ENCODE results near the gene ITSN2. TPM values are rescaled to one million over a fixed set of nuclear protein-coding genes. Genes with fewer than 3 reads are reported as not detected.
A peak's percentile ranks its signal among the peaks of the same experiment; 100 is the strongest.
"Not testable (repeated sequence)": the region's sequence is repeated elsewhere in the genome, so short reads cannot be mapped to it uniquely, and the experiment has no call there.

Gene ITSN2
- total and polyA plus RNA-seq, 11 donors = 19.3 to 55.0 (median 37.4) TPM

- no peak overlapping the region for H3K4me3 ChIP-seq
- H3K27ac ChIP-seq = no peak overlapping the region
- TF ChIP-seq, protein P1, sequence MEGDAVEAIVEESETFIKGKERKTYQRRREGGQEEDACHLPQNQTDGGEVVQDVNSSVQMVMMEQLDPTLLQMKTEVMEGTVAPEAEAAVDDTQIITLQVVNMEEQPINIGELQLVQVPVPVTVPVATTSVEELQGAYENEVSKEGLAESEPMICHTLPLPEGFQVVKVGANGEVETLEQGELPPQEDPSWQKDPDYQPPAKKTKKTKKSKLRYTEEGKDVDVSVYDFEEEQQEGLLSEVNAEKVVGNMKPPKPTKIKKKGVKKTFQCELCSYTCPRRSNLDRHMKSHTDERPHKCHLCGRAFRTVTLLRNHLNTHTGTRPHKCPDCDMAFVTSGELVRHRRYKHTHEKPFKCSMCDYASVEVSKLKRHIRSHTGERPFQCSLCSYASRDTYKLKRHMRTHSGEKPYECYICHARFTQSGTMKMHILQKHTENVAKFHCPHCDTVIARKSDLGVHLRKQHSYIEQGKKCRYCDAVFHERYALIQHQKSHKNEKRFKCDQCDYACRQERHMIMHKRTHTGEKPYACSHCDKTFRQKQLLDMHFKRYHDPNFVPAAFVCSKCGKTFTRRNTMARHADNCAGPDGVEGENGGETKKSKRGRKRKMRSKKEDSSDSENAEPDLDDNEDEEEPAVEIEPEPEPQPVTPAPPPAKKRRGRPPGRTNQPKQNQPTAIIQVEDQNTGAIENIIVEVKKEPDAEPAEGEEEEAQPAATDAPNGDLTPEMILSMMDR (IDR thresholded peaks at IDR 0.05) = no peak
- no peak for TF ChIP-seq POLR2A (IDR thresholded peaks at IDR 0.05)
- H3K36me3 ChIP-seq = no peaks in the 10 kb centered on the region
- ATAC-seq (no peak), DNase-seq (no peak)
- H3K27me3 ChIP-seq = no peaks in the 10 kb centered on the region
- no peaks in the 10 kb centered on the region for H3K9me3 ChIP-seq
- WGBS, 4 donors = 82 to 96% (median 94%) methylated on average over 6 of the region's 6 CpGs
- intact Hi-C loops (cut with DNase I) = no loop called here
- H3K4me1 ChIP-seq = peaks cover 0 to 64% (median 32%) of the 10 kb centered on the region in 12 donors
Measured at GRCh38 chr2:24339856-24340262, 20.5 kb downstream of the ITSN2 start.

DNA sequence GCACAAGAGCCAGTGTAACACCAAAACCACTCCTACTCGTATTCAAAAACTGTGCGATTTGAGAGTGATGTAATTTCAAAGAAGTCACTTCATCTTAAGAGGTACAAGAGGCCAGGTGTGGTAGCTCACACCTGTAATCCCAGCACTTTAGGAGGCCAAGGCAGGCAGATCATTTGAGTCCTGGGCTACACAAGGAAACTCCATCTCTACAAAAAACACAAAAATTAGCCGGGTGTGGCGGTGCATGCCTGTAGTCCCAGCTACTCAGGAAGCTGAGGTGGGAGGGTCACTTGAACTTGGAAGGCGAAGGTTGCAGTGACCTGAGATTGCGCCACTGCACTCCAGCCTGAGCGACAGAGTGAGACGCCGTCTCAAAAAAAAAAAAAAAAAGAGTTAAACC is 21.2 kb downstream of the ITSN2 start:
- DNase-seq; H3K36me3 ChIP-seq; H3K27ac ChIP-seq; H3K4me3 ChIP-seq; intact Hi-C loops (cut with DNase I); H3K27me3 ChIP-seq; H3K9me3 ChIP-seq: not testable (repeated sequence)
- ATAC-seq = peak in 1 of 4 donors; percentile 50
- 59 to 75% (median 70%) methylated on average over 9 of the region's 9 CpGs for WGBS, 4 donors
- peaks cover 0 to 60% (median 27%) of the 10 kb centered on the region in 12 donors for H3K4me1 ChIP-seq

DNA sequence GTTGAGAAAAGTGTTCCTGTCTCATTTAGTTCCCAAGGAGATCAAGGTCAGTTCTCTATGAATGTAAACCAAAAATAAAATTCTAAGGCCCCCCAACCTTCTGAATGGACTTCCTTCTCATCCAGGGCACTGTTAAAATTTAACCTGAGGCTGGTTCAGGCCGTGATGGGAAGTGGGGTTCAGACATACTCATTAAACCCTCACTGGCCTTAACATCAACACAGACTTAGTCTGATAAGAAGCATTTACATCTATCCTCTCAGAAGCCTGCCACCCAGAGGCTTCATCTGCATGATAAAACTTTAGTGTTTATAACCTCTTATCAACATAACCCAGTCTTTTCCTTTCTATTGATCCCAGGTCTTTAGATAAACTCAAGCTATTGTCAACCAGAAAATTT is 22.4 kb downstream of the ITSN2 start:
- ATAC-seq (no peak), DNase-seq (no peak)
- Histone ChIP-seq H3K4me1 (peaks cover 0 to 60% (median 23%) of the 10 kb centered on the region in 12 donors), H3K27ac (no peak overlapping the region), H3K36me3 (no peaks in the 10 kb centered on the region), H3K27me3 (no peaks in the 10 kb centered on the region), H3K9me3 (no peaks in the 10 kb centered on the region), H3K4me3 (no peak overlapping the region)
- WGBS, 4 donors = 56 to 69% (median 63%) methylated on average over 1 of the region's 1 CpG
- intact Hi-C loops (cut with DNase I) = no loop called here
- no peak for TF ChIP-seq POLR2A (IDR thresholded peaks at IDR 0.05)
- TF ChIP-seq, protein P1 (IDR thresholded peaks at IDR 0.05) = no peak

DNA sequence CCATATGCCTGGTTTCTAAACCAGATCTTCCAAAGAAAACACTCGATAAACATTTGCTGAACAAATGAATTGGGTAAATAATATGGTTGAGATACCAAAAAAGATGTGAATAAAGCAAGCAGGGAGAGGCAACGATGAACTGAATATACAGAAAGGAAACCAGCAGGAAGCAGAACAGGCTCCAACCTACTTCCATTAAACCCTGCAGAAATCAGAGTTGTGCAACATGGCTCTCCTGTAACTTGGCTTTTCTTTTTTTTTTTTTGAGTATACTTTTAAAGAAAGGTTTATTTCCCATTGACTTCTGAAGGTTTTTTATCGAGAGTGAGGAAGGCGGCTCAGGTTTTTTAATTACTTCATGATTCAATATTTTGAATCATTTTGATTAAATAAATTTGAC is 23.5 kb downstream of the ITSN2 start:
- DNase-seq (no peak), ATAC-seq (no peak)
- TF ChIP-seq POLR2A (IDR thresholded peaks at IDR 0.05) = no peak
- TF ChIP-seq, protein P1 (IDR thresholded peaks at IDR 0.05) = no peak
- no peaks in the 10 kb centered on the region for H3K36me3 ChIP-seq
- peaks cover 0 to 60% (median 24%) of the 10 kb centered on the region in 12 donors for H3K4me1 ChIP-seq
- H3K27ac ChIP-seq = no peak overlapping the region
- WGBS, 4 donors = 80 to 87% (median 82%) methylated on average over 4 of the region's 4 CpGs
- no peaks in the 10 kb centered on the region for H3K27me3 ChIP-seq
- H3K4me3 ChIP-seq = no peak overlapping the region
- H3K9me3 ChIP-seq = no peaks in the 10 kb centered on the region
- intact Hi-C loops (cut with DNase I) = no loop called here

- Histone ChIP-seq H3K4me3 (no peak overlapping the region), H3K9me3 (no peaks in the 10 kb centered on the region), H3K36me3 (no peaks in the 10 kb centered on the region), H3K27ac (no peak overlapping the region), H3K27me3 (no peaks in the 10 kb centered on the region), H3K4me1 (peaks cover 0 to 68% (median 19%) of the 10 kb centered on the region in 12 donors)
- DNase-seq (no peak), ATAC-seq (no peak)
- TF ChIP-seq POLR2A (IDR thresholded peaks at IDR 0.05) = no peak
- TF ChIP-seq, protein P1 (IDR thresholded peaks at IDR 0.05) = no peak
- intact Hi-C loops (cut with DNase I) = no loop called here
- 73 to 84% (median 79%) methylated on average over 8 to 9 of the region's 9 CpGs for WGBS, 4 donors
Measured at GRCh38 chr2:24334245-24334633, 26.1 kb downstream of the ITSN2 start.
